ENCODE data around the gene CCNI2.

Gene CCNI2

GRCh38 chr5:132766020-132766805 is 19.0 kb downstream of the CCNI2 start:
- no peak for DNase-seq

GRCh38 chr5:132766806-132767055 is 19.5 kb downstream of the CCNI2 start:
- no peak for DNase-seq

DNA sequence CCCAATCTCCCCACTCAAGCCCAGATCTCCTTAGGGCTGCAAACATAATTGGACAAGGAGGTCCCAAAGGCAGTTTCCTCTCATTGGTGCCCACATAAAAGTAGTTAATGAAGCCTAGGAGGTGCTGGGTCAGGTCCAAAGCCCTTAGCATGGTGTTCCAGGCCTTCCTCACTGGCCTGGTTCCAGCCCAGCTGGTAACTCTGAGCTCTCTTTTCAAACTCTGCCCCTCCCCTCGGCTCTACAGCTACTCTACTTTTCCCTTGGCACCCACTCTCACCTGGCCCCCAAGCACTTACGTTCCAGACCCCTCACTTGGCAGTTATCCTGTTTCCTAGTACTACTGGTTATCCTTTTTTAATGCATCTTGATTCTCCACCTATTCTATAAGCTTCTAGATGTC is 19.9 kb downstream of the CCNI2 start:
- no peak for DNase-seq

- DNase-seq = no peak
Measured at GRCh38 chr5:132768485-132768868, 21.3 kb downstream of the CCNI2 start.

DNA sequence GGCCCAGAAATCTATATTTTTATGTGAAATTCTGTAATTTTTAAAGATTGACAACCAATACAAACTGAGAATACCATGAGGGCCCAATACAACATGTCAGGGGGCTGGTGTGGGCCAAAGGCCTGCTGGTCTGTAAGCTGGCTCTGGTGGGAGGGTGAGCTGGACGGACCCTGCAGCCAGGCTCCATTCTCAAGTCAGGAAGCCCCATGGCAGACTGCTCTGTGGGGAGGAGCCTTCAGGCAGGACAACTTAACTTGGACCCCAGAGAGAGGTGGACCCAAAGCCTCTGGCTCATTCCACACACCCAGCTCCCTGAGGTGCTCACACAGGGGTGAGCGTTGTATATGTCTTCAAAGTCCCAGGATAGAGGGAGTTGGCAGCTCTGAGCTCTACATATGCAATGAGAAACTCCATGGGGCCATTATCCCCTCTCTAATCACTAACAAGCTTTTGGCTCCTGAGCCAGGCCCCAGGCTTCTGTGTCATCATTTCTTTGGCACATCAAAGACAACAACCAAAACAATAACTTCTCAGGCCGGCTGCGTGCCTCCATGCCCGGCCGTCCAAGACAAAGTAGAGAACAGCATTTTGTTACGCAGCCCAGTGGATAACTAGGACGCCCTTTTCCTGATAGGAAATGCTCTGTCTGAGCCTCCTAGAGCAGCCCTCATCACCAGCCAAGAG is 23.4 kb downstream of the CCNI2 start:
- DNase-seq = no peak

GRCh38 chr5:132771503-132771998 is 24.3 kb downstream of the CCNI2 start:
- no peak for DNase-seq

DNA sequence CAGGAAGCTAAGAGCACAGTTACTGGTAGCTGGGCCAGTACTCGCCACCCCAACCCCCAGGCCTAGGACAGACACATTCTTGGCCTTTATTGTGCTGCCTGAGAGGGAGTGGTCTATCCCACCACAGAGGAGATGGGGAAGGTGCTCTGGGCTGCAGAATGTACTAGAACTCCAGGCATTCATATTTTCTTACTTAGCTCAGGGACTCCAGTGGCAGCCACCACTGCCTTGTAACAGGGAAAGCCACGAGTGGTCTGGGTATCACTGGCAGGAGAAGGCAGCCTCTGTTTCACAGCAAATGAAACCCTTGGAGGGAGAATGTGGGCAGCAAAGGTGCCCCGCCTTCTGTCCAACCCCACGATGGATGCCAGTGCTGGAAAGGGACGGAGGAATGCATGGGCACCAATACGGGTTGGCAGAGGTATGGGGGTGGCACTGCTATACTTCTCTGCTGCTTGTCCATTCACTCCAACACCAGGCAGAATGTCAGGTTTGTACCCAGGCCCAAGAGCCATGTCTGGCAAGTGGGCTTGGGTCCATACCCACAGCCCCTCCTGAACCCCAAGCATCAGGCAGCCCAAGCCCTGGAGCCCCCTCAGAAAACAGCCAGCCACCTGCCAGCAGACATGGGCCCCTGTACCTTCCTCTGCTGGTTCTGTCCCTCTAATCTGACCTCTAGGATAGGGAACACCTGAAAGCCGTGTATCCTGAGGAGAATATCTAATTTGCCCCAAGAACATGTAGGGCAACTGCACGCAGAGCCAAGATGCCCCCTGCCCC is 25.3 kb downstream of the CCNI2 start:
- no peak for DNase-seq

- no peak for DNase-seq
Measured at GRCh38 chr5:132773114-132773513, 25.9 kb downstream of the CCNI2 start.

DNA sequence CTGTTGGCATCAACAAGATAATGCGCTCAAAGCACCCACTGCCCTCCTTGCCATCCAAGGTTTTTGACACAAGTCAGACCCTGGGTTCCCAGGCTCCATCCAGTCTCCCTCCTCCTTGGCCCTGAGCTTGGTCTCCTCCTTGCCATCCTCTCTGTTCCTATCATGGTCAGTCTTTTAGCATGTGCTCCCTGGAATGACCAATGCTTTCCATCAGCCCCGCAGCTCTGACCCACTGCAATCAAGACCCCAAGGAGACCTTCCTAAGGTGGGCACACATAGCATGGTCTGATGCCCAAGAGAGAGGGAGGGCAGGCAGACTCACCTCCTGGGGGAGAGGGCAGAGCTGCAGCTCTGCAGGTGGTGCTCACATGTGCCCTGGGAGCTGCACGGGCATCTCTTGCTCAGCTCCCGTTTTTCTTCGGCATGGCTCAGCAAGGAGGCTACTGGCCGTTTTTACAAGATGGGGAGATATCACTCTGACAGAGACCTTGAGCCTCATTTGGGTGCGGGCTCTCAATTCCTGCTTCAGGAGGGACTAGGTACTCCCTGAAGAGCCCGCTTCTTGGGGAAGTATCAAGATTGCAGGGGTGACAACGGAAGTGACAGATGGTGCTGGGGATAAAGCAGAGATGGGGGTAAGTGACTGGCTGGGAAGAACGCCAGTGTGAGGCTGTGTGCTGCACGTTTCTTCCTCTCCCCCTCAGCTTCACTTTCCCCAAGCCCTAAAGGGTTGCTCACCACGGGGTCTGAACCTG is 26.6 kb downstream of the CCNI2 start:
- DNase-seq = peak; percentile 29

GRCh38 chr5:132774406-132774805 is 27.2 kb downstream of the CCNI2 start:
- no peak for DNase-seq

GRCh38 chr5:132774896-132775295 is 27.7 kb downstream of the CCNI2 start:
- DNase-seq = no peak

- no peak for DNase-seq
Measured at GRCh38 chr5:132775476-132775961, 28.3 kb downstream of the CCNI2 start.

- no peak for DNase-seq
Measured at GRCh38 chr5:132776131-132776937, 29.1 kb downstream of the CCNI2 start.

DNA sequence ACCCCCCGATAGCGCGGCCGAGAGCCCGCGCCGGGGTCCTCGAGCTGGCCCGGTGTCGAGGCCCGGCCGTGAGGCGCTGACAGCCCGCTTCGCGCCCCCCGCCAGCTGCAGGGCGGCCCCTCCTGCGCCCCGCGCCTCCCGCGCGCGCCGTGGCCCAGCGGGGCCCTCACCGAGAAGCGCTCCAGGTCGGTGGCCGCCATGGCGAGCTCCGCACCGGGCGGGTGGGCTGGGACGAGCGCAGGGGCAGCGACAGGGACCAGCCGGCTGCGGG is 29.6 kb downstream of the CCNI2 start:
- DNase-seq = no peak

DNA sequence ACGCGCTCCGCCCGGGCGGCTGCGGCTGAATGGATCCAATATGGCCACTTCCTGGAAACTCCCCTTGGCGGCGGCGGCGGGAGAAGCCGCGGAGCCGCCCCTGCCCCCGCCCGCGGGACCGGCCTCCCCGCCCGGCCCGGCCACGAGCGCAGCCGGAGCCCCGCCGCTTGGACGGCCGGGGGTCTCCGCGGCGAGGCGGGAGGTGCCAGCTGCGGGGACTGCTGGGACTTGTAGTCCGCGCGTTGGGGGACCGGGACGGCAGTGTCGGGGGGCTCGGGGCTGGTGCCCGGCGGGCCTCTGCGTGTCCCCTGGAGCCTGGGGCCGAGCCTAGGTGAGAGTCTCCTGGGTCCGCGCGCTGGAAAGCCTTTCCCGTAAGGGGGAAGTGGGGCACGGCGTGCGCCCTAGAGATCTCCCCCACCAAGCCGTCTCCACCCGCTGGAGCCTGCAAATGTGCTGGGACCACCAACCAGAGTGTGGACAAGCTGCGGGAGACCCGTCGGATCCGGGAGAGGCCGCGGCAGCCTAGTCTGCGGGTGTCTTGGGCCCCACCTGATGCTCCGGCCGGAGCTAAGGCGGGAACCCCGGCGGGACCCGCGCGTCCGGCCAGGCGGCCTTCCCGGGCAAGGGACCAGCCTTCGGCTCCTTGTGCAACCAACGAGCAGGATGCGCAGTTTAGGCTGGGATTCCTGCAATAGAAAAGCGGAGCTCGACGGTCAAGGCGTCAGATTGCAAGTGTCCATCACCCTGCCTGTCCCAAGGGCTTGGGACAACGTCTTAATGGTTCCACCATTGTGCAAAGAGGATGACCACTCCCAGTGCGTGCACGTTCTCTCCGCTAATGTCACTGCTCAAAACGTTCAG is 30.2 kb downstream of the CCNI2 start, which contains the start of gene SEPTIN8:
TSS of gene SEPTIN8 (minus strand) at position 31 of the 861 bp plus-strand sequence. CDS start 102 bp downstream, outside the sequence.
- DNase-seq = peak; percentile 12

DNA sequence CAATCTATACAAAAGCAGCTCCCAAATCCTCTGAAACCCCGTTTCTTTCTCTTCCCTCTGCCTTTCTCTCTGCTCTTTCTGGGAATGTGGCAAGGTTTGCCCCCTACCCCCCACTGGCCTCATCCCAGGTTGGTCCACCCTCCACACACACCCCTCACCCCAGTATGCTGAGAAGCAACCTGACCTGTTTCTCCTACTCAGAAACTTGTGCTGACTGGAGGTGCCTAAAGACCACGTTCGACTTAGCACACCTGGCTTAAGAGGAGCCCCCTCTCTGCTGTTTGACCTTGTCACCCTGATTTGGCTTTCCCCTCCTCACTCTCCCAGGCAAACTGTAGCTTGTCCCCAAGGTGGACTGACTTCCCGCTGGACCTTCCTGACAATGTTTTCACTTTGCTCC is 30.9 kb downstream of the CCNI2 start:
- DNase-seq = no peak

GRCh38 chr5:132778856-132779255 is 31.6 kb downstream of the CCNI2 start:
- DNase-seq = no peak

DNA sequence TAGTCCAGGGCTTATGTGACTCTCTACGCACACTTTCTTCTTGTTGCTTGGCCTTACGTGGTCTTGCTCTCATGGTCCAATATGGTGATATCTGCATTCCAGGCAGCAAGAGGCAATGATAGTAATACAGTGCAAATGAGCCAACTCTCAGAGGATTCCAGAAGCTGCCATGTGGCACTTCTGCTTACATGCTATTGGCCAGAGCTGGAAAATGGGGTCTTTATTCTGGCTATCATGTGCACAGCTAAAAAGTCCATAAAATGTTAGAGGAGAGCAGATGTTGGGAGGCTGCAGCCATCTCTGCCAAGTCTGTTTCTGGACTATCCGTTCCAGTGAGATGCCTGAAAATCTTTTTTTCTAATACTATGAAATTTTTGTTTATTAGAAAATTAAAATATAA is 32.7 kb downstream of the CCNI2 start:
- no peak for DNase-seq

DNA sequence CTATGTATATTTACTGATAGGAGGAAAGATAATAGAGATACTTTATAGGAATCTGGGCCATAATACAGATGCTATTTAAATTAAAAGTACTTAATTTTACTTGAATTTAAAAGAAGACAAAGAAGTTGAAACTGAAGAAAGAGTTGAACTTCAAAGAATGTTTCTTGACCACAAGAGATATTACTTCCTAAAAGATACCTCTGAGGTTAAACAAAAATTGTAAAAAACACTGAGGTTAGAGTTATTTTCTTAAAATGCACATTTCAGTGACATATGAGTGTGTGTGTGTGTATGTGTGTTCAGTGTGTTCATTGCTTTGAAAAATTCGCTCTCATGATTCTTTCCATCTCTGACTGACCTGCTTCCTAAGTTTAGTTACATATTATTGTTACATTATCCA is 33.4 kb downstream of the CCNI2 start:
- peak; percentile 66 for DNase-seq

GRCh38 chr5:132781029-132781428 is 33.8 kb downstream of the CCNI2 start:
- DNase-seq = no peak

GRCh38 chr5:132782101-132782500 is 34.9 kb downstream of the CCNI2 start:
- peak; percentile 65 for DNase-seq

All from MV-4-11 (cell line).